NCI-H2196 treated with DMSO at 0.1 percent for 48 hours (cell line): Measurements from ENCODE around the gene IL17RD.
"Not testable (repeated sequence)": the region's sequence is repeated elsewhere in the genome, so short reads cannot be mapped to it uniquely, and the experiment has no call there.

ENCODE experiments used
- DNase-seq: peaks from one replicate; lab custom pipeline; 2025; ENCODE audit not compliant: unreplicated experiment; lab: John Stamatoyannopoulos, UW

The IL17RD gene

DNA sequence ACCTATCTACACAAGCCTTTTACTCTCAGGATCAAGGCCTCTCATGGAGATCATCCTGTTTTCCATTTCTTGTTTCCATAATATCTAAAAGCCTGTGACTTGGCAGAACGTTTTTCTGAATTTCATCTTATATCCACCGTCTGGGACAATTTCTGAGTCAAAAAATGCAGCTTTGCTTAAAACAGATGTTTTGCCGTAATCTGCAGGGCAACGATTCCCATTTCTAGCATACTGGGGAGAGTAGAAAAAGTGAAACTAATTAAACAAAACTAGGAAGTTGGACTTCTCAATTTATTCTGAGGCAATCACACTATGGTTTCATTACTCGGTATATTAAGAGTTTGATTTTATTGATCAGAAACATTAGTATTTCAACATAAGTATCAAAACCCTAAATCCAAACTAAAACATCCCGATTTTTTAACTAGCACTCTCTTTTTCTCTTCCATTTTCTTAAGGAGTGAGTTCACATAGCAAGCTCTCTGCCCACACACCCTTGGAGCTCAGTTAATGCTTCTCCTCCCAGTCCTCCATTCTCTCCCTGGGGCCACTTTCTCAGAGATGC, 71.1 kb downstream of the IL17RD start:
- no peak for DNase-seq

DNA sequence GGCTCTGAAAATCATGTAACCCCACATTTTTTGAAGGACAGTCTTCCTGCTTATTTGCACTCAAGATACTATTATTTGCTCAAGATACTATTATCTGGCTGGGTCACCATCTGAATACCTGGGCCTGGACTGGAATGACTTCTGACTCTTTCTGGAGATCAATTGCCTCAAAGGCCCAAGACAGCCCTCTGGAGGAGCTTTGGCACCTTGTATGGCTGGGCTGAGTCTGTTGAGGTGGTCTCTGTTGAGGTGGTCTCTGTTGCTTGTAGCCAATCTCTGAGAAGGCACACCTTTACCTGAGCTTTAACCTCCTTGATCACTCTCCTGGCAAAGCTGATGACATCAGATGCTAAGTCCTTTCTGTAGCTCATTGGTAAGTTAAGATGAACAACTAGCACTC, 71.7 kb downstream of the IL17RD start:
- DNase-seq, result no peak

DNA sequence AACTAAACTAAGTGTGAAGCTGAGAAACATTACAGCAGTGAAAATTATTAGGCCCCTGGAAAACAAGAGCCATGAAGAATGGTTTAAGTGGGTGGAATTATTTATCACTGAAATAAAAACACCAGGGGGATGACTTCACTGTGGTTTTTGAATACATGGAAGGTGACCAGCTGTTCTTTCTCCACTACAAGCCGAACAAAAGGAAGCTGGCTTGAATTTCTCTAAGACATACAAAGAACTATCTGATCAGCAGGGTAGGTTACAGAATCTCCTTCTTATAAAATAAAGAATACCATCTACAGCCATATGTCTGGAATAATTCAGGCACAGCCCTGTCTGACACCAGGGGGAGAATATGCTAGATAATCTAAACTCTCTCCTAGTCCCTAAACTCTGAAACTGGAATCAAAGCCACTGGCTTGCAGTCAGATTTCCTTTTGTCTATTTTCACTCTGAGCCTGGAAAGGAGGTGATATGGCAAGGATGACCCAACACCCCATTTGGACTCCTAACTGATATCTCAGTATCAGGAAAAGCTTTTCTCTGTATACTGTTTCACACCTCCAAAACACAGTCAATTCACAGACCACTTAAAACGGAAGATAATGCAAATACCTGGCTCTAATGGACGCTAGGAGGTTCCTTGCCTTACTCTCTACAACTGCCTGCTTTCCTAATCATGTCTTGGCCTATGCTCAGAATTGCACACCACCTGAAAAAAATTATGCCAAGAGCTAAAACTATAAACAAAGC, 73.5 kb downstream of the IL17RD start:
- no peak for DNase-seq

DNA sequence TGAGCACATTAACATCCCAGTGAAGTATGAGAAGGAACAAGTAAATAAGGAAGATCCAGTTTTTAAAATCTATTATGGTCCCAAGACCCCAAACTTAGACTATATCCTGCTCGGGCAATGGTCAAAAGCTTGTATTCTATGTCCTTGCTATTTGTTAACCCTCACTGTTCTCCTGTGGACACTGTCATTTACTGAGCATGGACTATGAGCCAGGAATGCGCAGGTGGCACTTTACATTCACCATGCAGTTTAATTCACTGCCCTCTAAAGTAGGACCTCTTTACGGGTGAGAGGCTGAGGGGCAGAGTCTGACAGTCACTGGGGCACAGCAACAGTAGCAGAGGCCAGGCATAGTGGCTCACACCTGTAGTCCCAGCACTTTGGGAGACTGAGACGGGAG, 76.1 kb downstream of the IL17RD start:
- DNase-seq, result no peak

DNA sequence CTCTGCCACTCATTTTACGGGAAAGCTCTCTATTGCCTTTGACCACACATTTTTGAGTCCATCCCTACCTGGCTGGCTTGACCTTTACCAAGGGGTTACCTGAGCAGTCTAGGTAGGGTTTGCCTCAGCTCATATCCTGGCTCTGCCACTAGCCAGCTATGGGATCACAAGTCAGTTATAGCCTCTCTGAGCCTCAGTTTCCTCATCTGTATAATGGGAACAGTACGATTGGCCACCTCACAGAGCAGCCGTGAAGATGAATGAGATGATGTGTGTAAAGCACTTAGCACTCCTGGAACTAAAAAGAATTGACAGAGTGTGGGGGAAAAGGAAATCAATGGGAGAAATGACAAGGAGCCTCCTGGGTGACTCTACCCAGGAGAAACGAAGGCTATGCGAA, 76.7 kb downstream of the IL17RD start:
- no peak for DNase-seq

DNA sequence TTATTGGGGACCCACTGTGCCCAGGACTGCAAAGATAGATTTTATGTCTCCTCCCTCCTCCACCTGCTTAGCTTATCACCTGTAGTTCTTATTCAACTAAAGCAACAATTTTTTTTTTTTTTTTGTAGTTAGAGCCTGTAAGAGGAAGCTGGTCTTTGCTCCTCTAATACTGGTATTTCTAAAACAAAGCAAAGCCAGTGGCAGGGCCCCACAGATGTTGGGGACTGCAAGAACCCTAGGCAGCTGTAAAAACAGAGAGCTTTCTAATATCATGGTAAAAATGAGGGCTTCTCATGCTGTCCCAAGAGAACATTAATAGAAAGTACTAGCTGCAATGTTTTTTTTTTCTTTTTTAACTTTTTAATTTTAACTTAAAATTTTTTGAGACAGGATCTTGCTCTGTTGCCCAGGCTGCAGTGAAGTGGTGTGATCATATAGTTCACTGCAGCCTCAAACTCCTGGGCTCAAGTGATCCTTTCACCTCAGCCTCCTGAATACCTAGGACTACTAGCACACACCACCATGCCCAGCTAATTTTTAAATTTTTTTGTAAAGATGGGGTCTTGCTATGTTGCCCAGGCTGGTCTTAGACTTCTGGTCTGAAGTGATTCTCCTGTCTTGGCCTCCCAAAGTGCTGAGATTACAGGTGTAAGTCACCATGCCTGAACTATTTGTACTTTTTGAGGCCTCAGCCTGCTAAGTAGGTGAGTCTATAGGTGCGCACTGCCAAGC, 77.6 kb downstream of the IL17RD start:
- DNase-seq, result no peak

DNA sequence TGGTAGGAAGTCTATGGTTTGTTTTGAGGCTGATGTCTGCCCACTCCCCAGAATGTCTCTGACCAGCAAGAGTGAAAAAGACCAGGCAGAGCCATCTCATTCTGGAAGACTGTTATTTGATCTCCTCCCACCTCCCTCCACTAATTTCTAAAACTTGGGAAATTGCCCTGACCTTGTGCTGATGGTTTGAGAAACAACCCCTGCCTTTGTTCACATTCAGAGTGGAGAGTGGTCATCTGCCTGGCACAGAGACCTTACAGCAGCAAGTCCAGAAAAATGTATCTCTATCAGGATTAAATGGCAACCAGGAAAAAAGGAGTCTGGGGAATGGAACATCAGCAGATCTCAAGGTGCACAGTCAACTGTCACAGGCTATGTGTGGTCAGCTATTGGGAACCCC, 79.0 kb downstream of the IL17RD start:
- no peak for DNase-seq

DNA sequence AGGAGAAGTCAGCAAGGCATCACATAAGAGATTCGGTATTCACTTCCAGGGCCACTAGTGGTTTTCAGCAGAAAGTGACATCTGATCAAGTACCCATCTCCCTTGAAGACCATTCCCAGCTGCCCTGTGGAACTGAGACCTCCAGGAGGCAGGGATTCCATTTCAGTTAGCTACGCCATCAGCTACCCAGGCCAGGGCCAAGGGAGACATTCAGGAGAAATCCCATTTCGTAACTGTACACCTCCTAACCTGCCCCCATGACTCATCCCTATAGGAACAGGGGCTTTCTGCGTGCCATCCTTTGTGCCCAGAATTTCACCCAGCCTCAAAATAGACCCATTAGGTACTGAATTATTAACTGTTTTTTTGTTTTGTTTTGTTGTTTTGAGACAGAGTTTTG, 79.9 kb downstream of the IL17RD start:
- DNase-seq, result no peak

DNA sequence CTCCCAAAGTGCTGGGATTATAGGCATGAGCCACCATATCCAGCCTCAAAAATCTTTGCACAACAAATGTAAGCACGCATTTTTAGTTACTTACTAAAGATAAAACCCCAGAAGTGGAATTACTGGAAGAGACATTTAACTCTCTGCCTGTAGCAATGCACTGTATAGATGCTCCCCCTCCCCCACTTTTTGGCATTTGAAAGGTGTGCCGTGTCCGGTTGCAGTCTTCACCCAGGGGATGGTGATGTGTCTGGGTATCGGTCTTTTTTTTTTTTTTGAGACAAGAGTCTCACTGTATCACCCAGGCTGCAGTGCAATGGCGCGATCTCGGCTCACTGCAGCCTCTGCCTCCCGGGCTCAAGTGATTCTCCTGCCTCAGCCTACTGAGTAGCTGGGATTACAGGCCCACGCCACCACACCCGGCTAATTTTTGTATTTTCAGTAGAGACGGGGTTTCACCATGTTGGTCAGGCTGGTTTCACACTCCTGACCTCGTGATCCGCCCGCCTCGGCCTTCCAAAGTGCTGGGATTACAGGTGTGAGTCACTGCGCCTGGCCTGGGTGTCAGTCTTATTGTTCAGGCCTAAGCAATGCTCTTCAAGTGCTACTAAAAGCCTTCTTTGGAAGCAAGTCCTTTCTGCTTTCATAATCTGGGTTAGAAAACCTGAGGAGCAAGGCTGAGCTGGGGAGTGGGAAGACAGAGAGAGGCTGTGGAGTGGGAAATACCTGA, 81.7 kb downstream of the IL17RD start:
- DNase-seq, result not testable (repeated sequence)

DNA sequence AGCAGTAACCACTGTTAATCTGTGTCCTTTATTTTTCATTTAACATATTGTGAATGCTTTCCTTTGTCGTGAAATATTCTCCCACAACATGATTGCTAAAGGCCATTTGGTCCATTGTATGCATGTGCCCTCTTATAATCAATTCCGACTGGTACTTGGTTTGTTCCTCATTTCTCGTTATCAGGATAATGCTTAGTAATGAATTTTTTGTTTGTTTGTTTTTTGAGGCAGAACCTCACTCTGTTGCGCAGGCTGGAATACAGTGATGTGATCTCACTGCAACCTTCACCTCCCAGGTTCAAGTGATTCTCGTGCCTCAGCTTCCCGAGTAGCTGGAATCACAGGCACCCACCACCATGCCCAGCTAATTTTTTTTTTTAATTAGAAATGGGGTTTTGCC, 82.7 kb downstream of the IL17RD start:
- no peak for DNase-seq

DNA sequence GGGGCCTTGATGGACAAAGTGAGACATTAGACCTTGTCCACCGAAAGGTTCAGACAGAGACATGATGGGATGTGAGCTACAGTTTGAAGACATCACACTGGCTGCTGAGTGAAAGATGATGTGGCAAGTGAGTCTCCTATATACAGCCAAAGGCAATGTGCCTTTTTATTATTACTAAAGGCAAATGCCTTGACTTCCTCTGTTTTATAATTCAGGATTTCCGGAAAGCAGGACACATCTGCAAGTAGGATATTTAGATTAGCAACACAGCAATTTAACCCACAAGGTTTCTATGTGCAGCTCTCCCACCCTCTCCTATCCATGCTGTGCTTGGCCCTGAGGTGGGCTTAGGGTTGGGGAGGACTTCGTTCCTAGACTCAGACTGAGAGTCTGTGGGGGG, 84.0 kb downstream of the IL17RD start:
- no peak for DNase-seq

DNA sequence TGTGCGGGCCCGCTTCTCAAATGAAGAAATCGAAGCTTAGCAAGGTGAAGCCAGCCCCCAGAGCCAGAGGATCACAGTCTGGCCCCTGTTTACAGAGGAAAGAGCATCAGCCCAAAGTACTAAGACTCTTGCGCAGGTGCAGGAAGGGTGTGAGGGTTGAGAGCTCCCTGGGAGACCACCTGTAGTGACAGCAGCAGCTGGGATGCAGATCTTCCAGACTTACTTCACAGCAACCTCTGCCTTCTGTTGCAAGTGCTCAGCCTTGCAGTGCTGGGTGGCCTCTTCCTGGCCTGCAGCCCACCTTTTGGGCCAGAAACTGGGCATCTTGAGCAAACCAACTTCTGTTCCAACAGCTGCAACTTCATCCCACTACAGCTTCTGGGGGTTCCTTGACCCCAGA, 85.0 kb downstream of the IL17RD start:
- DNase-seq, result no peak

DNA sequence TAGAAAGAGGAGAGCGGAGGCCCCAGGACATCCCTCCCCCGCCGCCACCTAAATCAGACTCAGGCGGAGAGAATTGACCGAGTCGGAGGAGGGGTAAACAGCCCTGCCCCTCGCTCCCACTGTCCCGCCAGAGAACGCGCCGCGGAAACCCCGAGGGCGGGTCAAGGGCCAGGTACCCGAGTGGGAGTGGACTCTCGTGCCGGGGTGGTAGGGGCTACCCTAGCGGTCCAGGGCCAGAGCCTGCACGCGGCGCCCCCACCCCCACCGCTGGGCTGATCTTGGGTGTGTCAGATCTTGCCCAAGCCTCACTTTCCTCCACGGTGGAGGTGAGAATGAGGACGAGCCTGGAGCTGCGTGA, 85.7 kb downstream of the IL17RD start:
- no peak for DNase-seq

DNA sequence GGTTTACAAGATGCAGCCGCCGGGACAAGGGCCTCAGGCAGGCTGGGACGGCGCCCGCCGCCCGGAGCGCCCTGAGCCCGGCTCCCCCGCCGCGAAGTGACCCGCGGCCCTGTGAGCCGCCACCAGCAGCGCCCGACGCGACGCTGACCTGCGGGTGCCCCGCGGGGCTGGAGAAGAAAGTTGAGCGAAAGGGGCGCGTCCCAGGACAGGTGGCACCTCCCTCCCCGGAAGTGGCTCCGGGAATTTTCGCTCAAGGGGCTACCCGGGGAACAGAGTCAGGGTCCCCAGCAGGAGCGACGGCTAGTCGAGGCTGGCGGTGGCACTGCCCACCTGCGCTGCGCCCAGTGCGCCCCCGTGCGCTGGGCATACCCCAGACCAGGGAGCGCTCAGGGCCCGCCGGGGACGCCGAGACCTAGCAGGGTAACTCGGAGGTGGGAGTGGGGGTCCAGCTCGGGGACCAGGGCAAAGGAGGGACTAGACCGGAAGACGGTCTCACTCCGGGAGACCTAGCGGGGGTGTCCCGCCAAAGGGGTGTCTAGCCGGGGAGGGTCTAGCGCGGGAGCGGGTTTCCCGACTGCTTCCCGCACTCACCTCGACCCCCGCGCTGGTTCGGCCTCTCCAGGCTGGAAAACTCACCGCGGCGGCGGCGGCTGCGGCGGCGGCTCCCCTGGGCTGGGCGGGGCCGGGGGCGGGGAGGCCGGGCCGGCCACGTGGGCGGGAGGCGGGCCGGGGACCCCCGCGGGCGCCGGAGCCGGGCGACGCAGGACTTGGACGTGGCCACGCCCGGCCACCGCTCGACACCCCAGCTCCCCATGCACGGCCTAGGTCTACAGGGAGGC, 86.3 kb downstream of the IL17RD start:
- DNase-seq, result no peak

DNA sequence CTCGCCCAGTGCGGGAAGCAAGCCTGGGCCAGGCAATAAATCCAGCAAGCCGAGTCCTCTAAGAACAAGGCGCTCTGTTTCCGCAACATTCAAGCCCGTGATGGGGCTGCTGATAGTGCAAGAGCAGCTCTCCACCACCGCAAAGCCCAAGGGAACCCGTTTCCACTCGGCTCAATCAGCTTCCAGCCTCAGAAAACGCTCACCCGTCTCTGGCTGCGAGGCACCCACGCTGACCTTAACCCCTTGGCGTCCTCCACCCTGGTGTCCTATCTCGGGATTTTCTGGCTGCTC, 86.9 kb downstream of the IL17RD start:
- DNase-seq, result no peak

DNA sequence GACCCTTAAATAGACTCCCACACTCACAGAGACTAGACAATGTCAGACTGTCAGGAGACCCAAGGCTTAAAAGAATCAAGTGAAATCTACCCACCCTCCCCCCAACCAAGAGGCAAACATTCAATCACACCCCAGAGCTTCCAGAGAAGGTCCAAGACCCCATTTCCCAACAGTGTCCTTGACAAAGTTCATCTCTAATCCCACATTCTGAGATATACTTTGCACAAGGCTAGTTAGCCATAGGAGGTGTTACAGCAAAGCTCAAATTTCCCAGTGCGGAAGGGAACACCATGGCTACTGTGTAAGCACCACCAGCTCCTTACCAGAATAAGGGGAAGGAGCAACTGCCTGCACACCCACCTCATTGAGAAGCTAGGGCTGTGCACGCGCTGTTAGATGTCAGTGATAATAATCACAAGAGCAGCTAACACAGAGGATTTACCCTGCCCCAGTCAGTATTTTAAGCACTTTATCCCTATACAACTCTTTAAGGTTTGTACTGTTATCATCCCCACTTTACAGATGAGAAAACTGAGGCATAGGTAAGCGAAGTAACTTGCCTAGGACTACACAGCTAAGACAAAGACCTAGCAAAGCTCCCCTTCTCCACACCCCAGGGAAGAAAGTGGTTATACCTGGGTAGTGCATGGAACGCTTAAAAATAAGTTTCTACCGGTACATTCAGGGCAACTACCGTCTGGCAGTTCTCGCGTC, 87.4 kb downstream of the IL17RD start:
- no peak for DNase-seq

DNA sequence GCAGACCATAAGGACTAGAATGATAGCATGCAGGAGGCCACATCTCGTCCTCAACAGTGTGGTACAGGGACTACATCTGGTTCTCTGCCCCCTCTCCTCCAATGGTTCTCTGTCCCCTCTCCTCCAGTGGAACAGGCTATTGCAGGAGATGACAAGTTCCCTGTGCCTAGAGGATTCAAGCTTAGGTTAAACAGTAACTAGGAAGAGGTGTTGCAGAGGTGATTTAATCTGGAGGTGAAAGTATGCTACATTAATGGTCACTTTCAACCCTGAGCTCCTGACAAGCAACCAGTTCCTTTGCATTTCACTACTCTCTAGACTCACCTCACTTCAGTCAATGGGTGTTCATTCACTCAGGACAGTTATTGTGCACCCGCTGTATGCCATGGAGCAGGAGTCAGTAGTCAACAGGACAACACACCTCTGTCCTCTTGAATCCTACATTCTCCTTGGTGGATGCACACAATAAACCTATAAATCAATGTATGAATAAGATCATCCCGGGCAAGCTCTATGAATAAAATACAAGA, 88.7 kb downstream of the IL17RD start:
- DNase-seq, result no peak

DNA sequence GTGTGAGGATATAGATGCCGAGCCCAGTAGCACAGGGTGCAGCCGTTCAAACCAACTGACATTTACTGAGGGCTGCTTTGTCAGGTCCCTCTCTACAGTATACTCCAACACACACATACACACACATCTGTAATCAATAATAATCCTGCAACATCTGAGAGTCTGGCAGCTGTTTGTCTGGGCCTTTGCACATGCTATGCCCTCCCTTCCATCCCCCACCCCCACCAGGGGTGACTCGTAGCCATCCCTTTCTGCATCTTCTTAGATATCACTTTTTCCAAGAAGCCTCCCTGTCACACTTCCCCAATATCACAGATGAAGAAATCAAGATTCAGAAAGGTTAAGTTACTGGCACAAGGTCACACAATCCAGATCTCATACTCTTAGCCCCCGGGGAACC, 91.0 kb downstream of the IL17RD start:
- no peak for DNase-seq

DNA sequence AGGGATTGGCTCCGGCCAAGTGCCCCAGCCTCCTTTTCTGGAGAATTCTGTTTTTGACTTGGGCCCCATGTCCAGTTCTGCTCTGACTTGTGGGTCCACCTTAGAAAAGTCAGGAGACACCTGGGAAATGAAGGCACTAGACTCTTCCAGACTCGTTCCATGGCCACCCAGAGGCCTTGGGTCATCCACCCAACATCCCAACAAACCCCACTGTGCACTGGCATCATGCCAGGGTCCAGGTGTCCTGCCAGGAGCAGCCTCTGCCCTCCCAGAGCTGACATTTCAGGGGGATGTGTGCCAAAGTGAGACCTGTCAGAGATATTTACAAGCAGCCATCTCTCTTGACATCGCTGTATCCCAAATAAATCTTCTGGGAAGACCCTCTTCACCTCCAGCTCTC, 91.5 kb downstream of the IL17RD start:
- no peak for DNase-seq

DNA sequence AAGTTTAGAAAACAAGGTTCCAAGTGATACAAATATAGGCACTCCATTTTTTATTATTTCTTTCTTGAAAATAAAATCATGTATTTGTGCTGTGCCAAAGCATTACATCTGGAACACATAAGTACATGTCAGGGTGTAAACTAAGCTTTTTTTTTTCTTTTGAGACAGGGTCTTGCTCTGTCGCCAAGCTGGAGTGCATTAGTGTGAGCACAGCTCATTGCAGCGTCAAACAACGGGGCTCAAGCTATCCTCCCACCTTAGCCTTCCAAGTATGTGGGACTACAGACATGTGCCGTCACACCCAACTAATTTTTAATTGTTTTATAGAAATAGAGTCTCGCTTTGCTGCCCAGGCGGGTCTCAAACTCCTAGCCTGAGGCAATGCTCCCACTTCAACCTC, 95.7 kb downstream of the IL17RD start:
- no peak for DNase-seq
